GM12874 (cell line): ENCODE measurements around the gene SYT7.
A peak's percentile ranks its signal among the peaks of the same experiment; 100 is the strongest.

ENCODE experiments used
- TF ChIP-seq, protein P1 (sequence below): IDR thresholded peaks from 2 replicates; pipeline ENCODE4 v1.5.1; 2011; ENCODE audit warnings: low read depth, mild to moderate bottlenecking, control low read depth, low read length, moderate library complexity; ENCODE audit not compliant: insufficient read depth

SYT7 gene

DNA sequence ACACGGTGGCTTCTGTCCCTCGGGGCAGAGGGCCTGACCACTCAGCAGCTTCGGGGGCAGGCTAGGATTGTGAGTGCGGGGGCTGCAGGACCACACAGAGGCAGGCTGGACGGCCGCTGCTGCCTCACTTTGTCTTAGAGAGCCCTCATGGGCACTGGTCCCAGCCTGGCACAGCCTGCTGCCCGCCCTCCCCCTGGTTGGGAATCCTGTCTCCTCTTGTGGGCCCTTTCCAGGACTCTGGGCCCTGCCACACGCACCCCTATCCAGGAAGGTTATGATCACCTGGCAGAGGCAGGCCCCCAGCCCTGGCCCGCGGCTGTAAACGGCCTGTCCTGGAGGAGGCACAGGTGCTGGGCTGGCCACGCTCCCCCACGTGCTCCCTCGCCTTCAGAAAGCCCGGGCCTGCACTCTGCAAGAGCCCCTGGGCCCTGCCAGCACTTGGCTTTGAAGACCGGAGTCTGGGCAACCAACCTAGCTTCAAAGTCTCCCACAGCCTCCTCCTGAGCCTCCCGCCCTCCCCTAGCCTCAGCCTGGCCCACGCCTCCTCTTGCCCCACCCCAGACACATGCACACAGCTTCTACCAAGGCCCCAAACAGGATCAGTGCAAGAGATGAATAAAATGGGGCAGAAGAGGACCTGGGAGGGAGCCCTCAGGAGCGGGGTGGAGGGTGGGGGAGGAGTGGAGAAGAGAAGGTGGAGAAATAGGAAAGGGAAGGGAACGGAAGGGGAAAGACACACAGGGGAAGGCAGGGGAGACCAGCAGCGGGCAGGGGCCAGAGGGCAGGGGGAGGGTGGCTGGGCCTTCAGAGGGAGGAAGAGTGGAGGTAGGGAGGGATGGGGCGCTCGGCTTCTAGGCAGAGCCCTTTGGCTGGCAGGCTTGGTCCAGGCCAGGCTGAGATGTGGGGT is 31.0 kb downstream of the SYT7 start:
- TF ChIP-seq, protein P1, sequence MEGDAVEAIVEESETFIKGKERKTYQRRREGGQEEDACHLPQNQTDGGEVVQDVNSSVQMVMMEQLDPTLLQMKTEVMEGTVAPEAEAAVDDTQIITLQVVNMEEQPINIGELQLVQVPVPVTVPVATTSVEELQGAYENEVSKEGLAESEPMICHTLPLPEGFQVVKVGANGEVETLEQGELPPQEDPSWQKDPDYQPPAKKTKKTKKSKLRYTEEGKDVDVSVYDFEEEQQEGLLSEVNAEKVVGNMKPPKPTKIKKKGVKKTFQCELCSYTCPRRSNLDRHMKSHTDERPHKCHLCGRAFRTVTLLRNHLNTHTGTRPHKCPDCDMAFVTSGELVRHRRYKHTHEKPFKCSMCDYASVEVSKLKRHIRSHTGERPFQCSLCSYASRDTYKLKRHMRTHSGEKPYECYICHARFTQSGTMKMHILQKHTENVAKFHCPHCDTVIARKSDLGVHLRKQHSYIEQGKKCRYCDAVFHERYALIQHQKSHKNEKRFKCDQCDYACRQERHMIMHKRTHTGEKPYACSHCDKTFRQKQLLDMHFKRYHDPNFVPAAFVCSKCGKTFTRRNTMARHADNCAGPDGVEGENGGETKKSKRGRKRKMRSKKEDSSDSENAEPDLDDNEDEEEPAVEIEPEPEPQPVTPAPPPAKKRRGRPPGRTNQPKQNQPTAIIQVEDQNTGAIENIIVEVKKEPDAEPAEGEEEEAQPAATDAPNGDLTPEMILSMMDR: no peak

DNA sequence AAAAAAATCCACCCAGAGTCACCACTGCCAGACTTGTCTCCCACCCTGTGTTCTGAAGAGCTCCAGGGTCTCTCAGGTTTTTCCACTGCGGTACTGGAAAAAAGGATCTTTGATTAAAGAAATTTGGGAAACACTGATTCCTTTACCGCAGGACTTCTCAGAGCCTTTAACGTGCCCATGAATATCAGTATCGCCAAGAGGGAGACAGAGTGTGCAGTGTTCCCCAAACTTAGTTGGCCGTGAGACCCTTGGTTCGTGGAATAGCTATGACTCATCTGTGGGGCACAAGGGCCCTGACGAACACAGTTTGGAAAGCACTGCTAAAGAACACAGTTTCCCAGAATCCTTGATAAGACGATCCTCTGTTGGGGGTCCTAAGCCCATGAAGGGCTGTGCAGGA is 31.7 kb downstream of the SYT7 start:
- TF ChIP-seq, protein P1: no peak

DNA sequence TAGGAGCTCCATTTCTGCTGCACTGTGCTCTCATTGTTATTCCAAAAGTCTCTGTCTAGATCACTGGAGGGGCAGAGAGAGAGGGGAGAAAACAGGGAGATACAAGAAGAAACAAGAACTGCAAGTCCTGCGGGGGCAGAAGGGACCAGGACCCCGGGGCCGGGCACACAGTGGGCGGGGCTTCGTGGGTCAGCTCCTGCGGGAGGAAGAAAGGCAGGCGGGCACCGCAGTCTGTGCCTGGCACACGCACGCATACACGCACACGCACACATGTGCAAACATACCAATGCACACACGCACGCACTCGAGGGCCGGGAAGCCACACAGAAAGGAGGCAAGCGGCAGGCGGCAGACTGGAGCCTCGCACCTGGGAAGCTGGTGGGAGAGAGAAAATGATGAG is 33.6 kb downstream of the SYT7 start:
- TF ChIP-seq, protein P1: no peak

- TF ChIP-seq, protein P1: no peak
These were observed 34.2 kb downstream of the SYT7 start for GRCh38 chr11:61546663-61547062.

- TF ChIP-seq, protein P1: no peak
These were observed 35.0 kb downstream of the SYT7 start for GRCh38 chr11:61545921-61546320.

DNA sequence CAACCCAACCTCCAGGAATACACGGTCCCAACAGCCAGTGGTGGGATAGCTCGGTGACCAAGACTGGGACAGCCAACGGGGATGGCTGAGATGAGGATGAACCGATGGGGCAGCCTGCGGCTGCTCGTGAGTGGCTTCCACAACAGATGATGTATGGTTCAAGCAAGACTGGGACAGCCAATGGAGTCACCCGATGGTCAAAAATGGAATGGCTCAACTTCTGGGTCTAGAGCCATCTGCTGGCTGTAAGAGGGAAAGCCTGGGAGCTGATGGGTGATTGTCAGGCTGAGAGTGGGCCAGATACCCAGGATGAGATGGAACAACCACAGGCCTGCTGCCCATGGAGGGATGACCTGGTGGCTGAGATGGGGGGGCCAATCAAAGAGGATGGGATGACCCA is 35.5 kb downstream of the SYT7 start:
- TF ChIP-seq, protein P1: peak; percentile 57

GRCh38 chr11:61544466-61544865 is 36.4 kb downstream of the SYT7 start:
- TF ChIP-seq, protein P1: no peak
